GM04503 (cell line): Measurements from ENCODE around the gene GIMAP8.
"Not testable (repeated sequence)": the region's sequence is repeated elsewhere in the genome, so short reads cannot be mapped to it uniquely, and the experiment has no call there.

Experiments
- DNase-seq: peaks from one replicate; pipeline ENCODE4 v3.0.0-alpha.2; 2012; ENCODE audit warnings: low read depth

Gene GIMAP8

GRCh38 chr7:150514748-150515222, 64.4 kb downstream of the GIMAP8 start, which contains the start of gene GIMAP7:
Gene GIMAP7, plus strand, starts transcription at chr7:150514872. Its CDS starts 5,103 bp downstream, at chr7:150519975.
- DNase-seq, result no peak

GRCh38 chr7:150515248-150516147, 65.1 kb downstream of the GIMAP8 start:
- no peak for DNase-seq

GRCh38 chr7:150516956-150517745, 66.7 kb downstream of the GIMAP8 start:
- DNase-seq, result no peak

GRCh38 chr7:150519310-150519709, 68.9 kb downstream of the GIMAP8 start:
- no peak for DNase-seq

- no peak for DNase-seq
These were observed 69.7 kb downstream of the GIMAP8 start for GRCh38 chr7:150520145-150520544.

- not testable (repeated sequence) for DNase-seq
These were observed 72.5 kb downstream of the GIMAP8 start for GRCh38 chr7:150522931-150523330.

- no peak for DNase-seq
These were observed 73.6 kb downstream of the GIMAP8 start for GRCh38 chr7:150524018-150524417.
